IPS-18a (cell line): ENCODE measurements around the gene ZCCHC9.
"Not testable (repeated sequence)": the region's sequence is repeated elsewhere in the genome, so short reads cannot be mapped to it uniquely, and the experiment has no call there.

Source experiments
- H3K27ac ChIP-seq: one replicate; pipeline ENCODE4 v1.5.1; 2013; ENCODE audit warnings: low read length
- H3K27me3 ChIP-seq: one replicate; pipeline ENCODE4 v1.6.1; 2013; ENCODE audit warnings: mild to moderate bottlenecking, low read length; ENCODE audit not compliant: control insufficient read depth, insufficient read depth
- H3K36me3 ChIP-seq: one replicate; pipeline ENCODE4 v1.6.1; 2013; ENCODE audit warnings: low read depth, low read length; ENCODE audit not compliant: control insufficient read depth
- H3K4me1 ChIP-seq: one replicate; pipeline ENCODE4 v1.6.1; 2013; ENCODE audit warnings: low read depth, low read length; ENCODE audit not compliant: control insufficient read depth
- H3K4me3 ChIP-seq: one replicate; pipeline ENCODE4 v1.5.1; 2013; ENCODE audit warnings: low read length
- H3K9ac ChIP-seq: one replicate; pipeline ENCODE4 v1.6.1; 2013; ENCODE audit warnings: mild to moderate bottlenecking, low read length, moderate library complexity
- H3K9me3 ChIP-seq: one replicate; pipeline ENCODE4 v1.6.1; 2013; ENCODE audit warnings: low read depth, low read length; ENCODE audit not compliant: control insufficient read depth

ZCCHC9 gene

DNA sequence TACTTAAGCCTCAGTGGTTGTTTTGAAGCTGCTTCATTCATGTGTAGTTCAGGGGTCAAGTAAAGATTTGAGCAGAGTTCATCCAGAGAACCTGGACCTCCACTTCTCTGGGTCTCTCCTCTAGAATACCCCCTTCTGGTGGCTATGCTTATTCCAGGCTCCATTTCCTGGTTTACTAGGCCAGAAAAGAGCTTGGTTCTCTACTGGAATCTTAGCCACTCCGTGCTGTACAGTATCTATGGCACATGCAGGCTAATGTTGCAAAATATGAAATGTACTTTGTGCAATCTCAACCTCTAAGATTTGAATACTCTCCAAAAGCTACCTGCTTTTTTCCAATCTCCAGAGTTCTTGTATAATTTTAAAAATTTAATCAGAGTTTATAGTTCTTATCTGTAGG is 17.4 kb upstream of the ZCCHC9 start:
- Histone ChIP-seq H3K9me3 (no peaks in the 10 kb centered on the region), H3K27me3 (no peaks in the 10 kb centered on the region), H3K9ac (no peak overlapping the region), H3K36me3 (no peaks in the 10 kb centered on the region), H3K27ac (no peak overlapping the region), H3K4me1 (no peaks in the 10 kb centered on the region), H3K4me3 (no peak overlapping the region)

DNA sequence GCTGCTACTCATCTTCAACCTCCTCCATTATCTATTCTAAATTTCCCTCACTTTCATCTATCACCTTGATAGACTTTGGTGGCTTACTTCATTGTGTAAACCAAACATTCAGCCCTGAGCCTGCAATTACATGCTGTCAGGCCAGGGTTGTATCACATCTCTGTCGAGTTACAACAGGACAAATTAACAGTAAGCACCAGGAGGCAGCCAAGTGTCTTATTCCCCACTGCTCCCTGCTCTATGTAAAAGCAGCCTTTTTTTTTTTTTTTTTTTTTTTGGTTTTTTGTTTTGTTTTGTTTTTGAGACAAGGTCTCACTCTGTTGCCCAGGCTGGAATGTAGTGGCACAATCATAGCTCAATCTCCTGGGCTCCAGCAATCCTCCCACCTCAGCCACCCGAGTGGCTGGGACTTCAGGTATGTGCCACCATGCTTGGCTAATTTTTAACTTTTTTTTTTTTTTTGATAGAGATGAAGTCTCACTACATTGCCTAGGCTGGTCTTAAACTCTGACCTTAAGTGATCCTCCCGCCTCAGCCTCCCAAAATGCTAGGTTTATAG is 15.2 kb upstream of the ZCCHC9 start:
- Histone ChIP-seq H3K9me3 (no peaks in the 10 kb centered on the region), H3K27me3 (no peaks in the 10 kb centered on the region), H3K36me3 (no peaks in the 10 kb centered on the region), H3K4me1 (no peaks in the 10 kb centered on the region), H3K4me3 (no peak overlapping the region), H3K27ac (no peak overlapping the region), H3K9ac (no peak overlapping the region)

DNA sequence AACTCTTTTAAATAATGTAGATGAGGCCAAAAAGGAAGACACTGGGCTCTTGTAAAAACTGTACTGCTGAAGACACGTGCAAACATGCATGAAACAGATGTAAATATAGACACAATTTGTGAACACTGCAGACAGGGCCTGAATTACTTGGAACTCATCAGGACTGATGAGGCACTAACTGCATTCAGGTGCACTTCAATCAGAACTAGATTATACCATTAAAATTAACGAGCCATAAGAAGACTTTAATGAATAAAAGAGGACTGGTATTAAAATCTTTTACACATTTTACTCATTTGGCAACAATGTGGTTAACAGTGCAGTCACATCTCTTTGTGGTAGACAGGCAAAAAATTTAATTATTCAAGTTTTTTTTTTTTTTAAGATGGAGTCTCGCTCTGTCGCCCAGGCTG is 13.4 kb upstream of the ZCCHC9 start:
- no peaks in the 10 kb centered on the region for H3K4me1 ChIP-seq
- no peaks in the 10 kb centered on the region for H3K27me3 ChIP-seq
- H3K4me3 ChIP-seq = no peak overlapping the region
- peaks cover 12% of the 10 kb centered on the region for H3K9me3 ChIP-seq
- no peak overlapping the region for H3K27ac ChIP-seq
- no peak overlapping the region for H3K9ac ChIP-seq
- H3K36me3 ChIP-seq = no peaks in the 10 kb centered on the region

DNA sequence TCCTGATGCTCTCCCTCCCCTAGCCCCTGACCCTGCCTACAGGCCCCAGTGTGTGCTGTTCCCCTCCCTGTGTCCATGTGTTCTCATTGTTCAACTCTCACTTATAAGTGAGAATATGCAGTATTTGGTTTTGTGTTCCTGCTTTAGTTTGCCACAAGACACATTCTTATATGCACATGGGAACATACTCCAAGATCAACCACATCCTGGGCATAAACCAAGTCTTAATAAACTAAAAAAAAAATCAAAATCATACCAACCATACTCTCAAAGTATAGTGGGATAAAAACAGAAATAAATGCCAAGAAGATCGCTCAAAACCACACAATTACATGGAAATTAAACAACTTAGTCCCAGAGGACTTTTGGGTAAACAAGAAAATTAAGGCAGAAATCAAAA is 11.2 kb upstream of the ZCCHC9 start:
- H3K4me1 ChIP-seq = no peaks in the 10 kb centered on the region
- no peak overlapping the region for H3K9ac ChIP-seq
- H3K4me3 ChIP-seq = no peak overlapping the region
- no peak overlapping the region for H3K27ac ChIP-seq
- no peaks in the 10 kb centered on the region for H3K27me3 ChIP-seq
- peaks cover 12% of the 10 kb centered on the region for H3K9me3 ChIP-seq
- H3K36me3 ChIP-seq = no peaks in the 10 kb centered on the region

DNA sequence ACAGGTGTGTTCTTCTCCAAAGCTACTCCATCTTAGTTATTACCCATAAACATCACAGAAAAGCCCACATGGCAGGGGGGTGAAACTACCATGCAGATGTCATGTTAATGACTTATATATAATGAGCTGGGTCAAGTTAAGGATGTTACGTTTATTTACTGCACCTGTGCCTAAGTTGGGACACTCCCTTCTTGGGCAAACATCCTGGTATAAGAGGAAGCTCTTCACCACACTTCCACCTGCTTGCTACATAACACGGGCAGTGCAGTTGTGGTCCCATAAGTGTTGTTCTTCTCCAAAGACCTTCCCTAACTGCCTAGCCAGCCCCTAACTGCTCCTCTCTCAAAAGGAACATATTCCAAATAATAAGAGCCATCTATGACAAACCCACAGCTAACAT is 9.3 kb upstream of the ZCCHC9 start:
- Histone ChIP-seq H3K4me3 (no peak overlapping the region), H3K27me3 (no peaks in the 10 kb centered on the region), H3K27ac (no peak overlapping the region), H3K4me1 (no peaks in the 10 kb centered on the region), H3K9ac (no peak overlapping the region), H3K36me3 (no peaks in the 10 kb centered on the region), H3K9me3 (peaks cover 12% of the 10 kb centered on the region)

DNA sequence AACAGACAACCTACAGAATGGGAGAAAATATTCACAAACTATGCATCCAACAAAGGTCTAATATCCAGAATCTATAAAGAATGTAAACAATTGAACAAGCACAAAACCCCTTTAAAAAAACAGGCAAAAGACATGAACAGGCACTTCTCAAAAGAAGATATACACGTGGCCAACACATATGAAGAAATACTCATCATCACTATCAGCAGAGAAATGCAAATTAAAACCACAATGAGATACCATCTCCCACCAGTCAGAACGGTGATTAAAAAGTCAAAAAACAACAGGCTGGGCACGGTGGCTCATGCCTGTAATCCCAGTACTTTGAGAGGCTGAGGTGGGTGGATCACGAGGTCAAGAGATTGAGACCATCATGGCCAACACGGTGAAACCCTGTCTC is 7.4 kb upstream of the ZCCHC9 start:
- H3K36me3 ChIP-seq, H3K4me3 ChIP-seq, H3K9ac ChIP-seq, H3K4me1 ChIP-seq, H3K27me3 ChIP-seq, H3K27ac ChIP-seq: not testable (repeated sequence)
- H3K9me3 ChIP-seq = peaks cover 12% of the 10 kb centered on the region

DNA sequence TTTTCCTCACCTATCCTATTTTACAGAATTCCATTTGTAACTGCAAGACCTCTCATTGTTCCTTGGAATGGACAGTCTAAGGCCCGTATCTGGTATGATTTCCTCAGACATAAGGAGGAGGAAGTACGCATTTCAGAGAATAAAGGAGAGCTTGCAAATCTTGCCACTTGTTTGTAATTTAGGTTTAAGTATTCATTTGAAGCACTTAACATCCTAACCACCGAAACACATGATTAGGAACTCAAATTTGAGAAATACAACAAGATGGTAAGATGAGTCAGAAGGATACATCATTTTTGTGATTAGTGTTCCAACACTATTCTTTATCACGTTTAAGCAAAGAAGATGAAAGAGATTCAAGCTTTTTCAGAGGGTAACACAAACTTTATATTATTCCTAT is 3.9 kb upstream of the ZCCHC9 start:
- Histone ChIP-seq H3K4me1 (peaks cover 3% of the 10 kb centered on the region), H3K9ac (no peak overlapping the region)

DNA sequence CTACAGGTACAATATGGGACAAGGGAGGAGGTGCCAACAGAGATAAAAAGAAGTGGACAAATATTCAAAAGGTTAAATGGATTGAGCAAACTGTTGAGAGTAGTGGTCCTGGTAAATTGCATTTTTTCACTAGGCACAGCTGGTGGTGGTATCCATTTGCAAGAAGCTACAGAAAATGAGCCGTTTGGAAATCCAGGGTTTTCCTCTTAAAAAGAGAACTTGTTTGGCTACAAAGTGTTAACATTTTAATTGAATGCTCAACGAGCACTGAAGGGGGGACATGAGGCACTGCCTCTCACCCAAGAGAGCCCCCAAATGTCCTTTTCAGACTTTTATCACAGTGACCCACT is 491 bp upstream of the ZCCHC9 start:
- peak overlapping the region; percentile 92 for H3K9ac ChIP-seq
- H3K27me3 ChIP-seq = no peaks in the 10 kb centered on the region
- H3K4me3 ChIP-seq = peak overlapping the region; percentile 98
- H3K4me1 ChIP-seq = peaks cover 4% of the 10 kb centered on the region
- H3K9me3 ChIP-seq = no peaks in the 10 kb centered on the region
- peak overlapping the region; percentile 66 for H3K27ac ChIP-seq
- H3K36me3 ChIP-seq = peaks cover 7% of the 10 kb centered on the region

More for the DNA sequence above, 3.9 kb upstream of the ZCCHC9 start:
- H3K27ac ChIP-seq = no peak overlapping the region
- H3K27me3 ChIP-seq = no peaks in the 10 kb centered on the region
- H3K4me3 ChIP-seq = no peak overlapping the region
- H3K36me3 ChIP-seq = no peaks in the 10 kb centered on the region
- H3K9me3 ChIP-seq = no peaks in the 10 kb centered on the region

DNA sequence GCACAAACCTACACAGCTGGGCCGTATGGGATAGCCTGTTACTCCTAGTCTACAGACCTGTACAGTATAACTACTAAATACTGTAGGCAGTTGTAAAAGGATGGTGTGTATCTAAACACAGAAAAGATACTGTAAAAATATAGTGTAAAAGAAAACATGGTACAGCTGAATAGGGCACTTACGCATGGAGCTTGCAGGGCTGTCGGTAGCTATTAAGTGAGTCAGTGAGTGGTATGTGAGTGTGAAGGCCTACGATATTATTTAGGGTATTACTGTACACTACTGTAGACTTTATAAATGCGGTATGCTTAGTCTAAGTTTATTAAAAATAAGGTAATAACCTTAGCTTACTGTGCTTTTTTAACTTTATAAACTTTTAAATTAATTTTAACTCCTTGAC is 1.2 kb downstream of the ZCCHC9 start:
- Histone ChIP-seq H3K4me1 (peaks cover 4% of the 10 kb centered on the region), H3K27ac (no peak overlapping the region), H3K4me3 (peak overlapping the region; percentile 98), H3K9me3 (no peaks in the 10 kb centered on the region), H3K27me3 (no peaks in the 10 kb centered on the region), H3K9ac (peak overlapping the region; percentile 92), H3K36me3 (peaks cover 7% of the 10 kb centered on the region)

DNA sequence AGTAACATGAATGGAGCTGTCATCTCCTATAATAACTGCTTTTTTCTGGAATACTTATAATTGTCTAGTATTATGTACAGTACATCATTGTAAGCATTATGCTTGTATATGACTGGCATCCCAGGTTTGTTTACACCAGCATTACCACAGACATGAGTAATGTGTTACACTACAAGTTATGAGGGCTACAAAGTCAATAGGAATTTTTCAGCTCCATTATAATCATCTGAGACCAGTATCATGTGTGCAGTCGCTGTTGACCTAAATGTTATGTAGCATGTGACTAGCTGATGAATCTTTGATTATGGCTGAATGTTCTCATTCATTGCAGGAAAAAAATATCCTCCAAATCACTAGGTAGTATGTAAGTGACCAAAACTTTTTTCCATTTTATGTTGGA is 2.2 kb downstream of the ZCCHC9 start:
- no peak overlapping the region for H3K9ac ChIP-seq
- H3K27me3 ChIP-seq = no peaks in the 10 kb centered on the region
- H3K4me3 ChIP-seq = no peak overlapping the region
- no peak overlapping the region for H3K27ac ChIP-seq
- H3K36me3 ChIP-seq = peaks cover 7% of the 10 kb centered on the region
- peaks cover 4% of the 10 kb centered on the region for H3K4me1 ChIP-seq
- H3K9me3 ChIP-seq = no peaks in the 10 kb centered on the region

DNA sequence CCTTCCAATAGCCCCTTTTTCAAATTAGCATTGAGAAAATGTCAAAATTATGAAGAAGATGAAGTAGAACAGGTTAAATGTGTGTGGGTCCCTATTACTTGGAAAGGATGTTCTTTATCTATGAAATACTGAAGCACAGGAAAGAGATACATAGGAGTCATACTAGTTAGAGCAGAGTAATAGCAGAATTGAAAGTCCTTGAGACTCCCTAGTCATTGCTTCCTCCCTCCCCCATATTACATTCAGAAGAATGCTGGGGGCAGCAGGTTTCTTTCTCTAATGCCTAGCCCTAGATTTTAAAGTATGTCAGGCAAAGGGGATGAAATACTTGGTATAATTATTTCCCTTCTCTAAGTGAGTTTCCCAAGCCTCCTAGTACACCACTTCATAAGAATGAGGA is 4.4 kb downstream of the ZCCHC9 start:
- H3K27me3 ChIP-seq = no peaks in the 10 kb centered on the region
- H3K4me3 ChIP-seq = no peak overlapping the region
- no peak overlapping the region for H3K27ac ChIP-seq
- peaks cover 4% of the 10 kb centered on the region for H3K4me1 ChIP-seq
- H3K9ac ChIP-seq = no peak overlapping the region
- H3K9me3 ChIP-seq = no peaks in the 10 kb centered on the region
- H3K36me3 ChIP-seq = peaks cover 11% of the 10 kb centered on the region

DNA sequence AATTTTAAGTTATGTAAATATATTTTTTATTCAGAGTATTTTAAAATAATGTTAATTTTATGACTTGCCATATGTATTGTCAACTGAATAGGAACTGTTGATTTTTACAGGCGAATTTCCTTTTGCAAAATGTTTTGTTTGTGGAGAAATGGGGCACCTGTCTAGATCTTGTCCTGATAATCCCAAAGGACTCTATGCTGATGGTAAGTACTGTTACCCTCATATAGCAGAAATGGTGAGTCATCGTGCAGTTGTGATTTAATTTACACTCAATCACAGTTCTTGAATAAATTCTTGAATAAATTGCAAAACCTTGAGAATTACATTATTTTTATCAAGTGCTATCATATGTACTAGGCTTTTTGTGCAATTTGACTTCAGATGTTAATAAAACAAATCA is 7.4 kb downstream of the ZCCHC9 start:
- Histone ChIP-seq H3K9me3 (no peaks in the 10 kb centered on the region), H3K27me3 (no peaks in the 10 kb centered on the region), H3K4me1 (no peaks in the 10 kb centered on the region), H3K27ac (no peak overlapping the region), H3K36me3 (peaks cover 36% of the 10 kb centered on the region), H3K4me3 (no peak overlapping the region), H3K9ac (no peak overlapping the region)
